ENCODE measurements around the gene C6orf15.

C6orf15 gene

DNA sequence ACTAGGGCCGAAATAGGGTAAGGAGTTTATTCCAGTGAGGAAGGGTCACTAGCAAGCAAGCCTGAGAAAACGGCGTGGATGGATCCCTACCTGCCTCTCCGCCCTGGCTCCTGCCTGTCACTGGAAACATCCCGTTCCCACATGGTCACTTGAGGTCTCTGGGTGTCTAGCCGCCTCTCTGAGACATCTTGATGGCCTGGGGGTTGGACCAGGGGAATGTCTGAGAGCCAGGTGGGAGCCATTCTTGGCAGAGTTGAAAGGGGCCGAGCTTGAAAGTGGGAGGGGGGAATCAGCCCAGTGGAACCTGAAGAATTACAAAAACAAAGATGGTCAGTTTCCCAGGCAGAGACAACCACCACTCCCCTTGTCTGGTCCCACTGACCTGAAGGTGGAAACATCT lies 44.3 kb upstream of the C6orf15 start:
- DNase-seq (ENCODE audit: low read depth) = no peak
- TF ChIP-seq, protein P1, sequence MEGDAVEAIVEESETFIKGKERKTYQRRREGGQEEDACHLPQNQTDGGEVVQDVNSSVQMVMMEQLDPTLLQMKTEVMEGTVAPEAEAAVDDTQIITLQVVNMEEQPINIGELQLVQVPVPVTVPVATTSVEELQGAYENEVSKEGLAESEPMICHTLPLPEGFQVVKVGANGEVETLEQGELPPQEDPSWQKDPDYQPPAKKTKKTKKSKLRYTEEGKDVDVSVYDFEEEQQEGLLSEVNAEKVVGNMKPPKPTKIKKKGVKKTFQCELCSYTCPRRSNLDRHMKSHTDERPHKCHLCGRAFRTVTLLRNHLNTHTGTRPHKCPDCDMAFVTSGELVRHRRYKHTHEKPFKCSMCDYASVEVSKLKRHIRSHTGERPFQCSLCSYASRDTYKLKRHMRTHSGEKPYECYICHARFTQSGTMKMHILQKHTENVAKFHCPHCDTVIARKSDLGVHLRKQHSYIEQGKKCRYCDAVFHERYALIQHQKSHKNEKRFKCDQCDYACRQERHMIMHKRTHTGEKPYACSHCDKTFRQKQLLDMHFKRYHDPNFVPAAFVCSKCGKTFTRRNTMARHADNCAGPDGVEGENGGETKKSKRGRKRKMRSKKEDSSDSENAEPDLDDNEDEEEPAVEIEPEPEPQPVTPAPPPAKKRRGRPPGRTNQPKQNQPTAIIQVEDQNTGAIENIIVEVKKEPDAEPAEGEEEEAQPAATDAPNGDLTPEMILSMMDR (IDR thresholded peaks at IDR 0.05; ENCODE audit: low read length, missing control alignments) = no peak
- no peak overlapping the region for H3K4me3 ChIP-seq (replicated peaks; ENCODE audit: low read depth, low read length)

- H3K4me3 ChIP-seq (replicated peaks; ENCODE audit: low read depth, low read length) = no peak overlapping the region
- DNase-seq (ENCODE audit: low read depth) = no peak
- TF ChIP-seq, protein P1 (IDR thresholded peaks at IDR 0.05; ENCODE audit: low read length, missing control alignments) = no peak
Observed at GRCh38 chr6:31154436-31154835, 42.1 kb upstream of the C6orf15 start.

DNA sequence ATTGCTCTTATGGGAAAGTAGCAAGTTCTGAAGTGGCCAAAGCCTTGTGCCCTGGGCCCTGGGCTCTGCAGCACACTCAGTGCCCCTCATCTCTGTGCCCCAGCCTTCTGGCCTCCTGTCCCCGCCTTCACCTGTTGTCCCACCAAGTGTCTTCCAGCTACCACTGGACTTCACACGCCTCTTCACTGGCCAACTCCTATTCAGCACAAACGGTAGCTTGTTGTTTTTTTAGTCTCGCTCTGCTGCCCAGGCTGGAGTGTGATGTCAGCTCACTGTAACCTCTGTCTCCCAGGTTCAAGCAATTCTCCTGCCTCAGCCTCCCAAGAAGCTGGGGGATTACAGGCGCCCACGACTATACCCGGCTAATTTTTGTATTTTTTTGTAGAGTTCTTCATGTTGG lies 40.4 kb upstream of the C6orf15 start:
- TF ChIP-seq, protein P1 (IDR thresholded peaks at IDR 0.05; ENCODE audit: low read length, missing control alignments) = no peak
- DNase-seq (ENCODE audit: low read depth) = no peak
- no peak overlapping the region for H3K4me3 ChIP-seq (replicated peaks; ENCODE audit: low read depth, low read length)

GRCh38 chr6:31149827-31150447 lies 37.6 kb upstream of the C6orf15 start:
- H3K4me3 ChIP-seq (replicated peaks; ENCODE audit: low read depth, low read length) = no peak overlapping the region
- no peak for DNase-seq (ENCODE audit: low read depth)
- TF ChIP-seq, protein P1 (IDR thresholded peaks at IDR 0.05; ENCODE audit: low read length, missing control alignments) = no peak

DNA sequence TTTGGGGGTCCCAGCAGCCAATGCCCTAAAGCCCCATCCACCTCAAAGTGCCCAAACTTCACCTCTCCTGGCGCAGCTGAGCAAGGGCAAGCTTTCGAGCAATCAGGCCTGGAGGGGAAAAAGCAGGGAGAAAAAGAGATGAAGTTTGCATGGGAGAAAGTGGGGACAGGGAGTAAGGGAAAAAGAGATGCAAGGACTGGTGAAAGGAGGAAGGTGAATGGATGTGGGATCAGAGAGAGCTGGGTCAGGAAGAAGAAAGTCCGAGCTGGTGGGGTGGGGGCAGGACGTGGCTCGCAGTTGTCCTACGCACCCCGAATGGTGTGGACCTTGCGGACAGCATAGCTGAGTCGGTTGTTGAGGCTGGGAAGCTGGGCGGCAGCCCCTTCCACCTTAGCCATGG lies 33.0 kb upstream of the C6orf15 start:
- H3K4me3 ChIP-seq (replicated peaks; ENCODE audit: low read depth, low read length) = no peak overlapping the region
- DNase-seq (ENCODE audit: low read depth) = no peak
- TF ChIP-seq, protein P1 (IDR thresholded peaks at IDR 0.05; ENCODE audit: low read length, missing control alignments) = no peak

DNA sequence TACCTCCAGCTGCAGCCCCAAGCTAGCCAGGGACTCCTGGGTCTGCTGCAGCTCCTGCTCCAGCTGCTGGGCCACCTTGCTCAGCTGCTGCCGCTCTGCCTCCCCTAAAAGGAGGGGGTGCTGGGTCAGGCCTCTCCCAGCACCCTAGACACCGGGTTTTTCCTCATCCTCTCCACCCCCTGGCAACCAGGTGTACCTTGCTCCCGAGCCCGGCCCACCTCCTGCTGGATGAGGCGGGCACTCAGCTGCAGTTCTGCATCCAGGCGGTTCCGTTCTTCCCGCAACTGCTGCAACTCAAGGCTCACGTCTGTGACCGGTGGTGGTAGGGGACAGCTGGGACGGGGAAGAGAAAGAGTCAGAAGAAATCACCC lies 32.6 kb upstream of the C6orf15 start:
- TF ChIP-seq, protein P1 (IDR thresholded peaks at IDR 0.05; ENCODE audit: low read length, missing control alignments) = no peak
- H3K4me3 ChIP-seq (replicated peaks; ENCODE audit: low read depth, low read length) = no peak overlapping the region
- no peak for DNase-seq (ENCODE audit: low read depth)

GRCh38 chr6:31144296-31144969 lies 32.1 kb upstream of the C6orf15 start:
- DNase-seq (ENCODE audit: low read depth) = no peak
- no peak overlapping the region for H3K4me3 ChIP-seq (replicated peaks; ENCODE audit: low read depth, low read length)
- TF ChIP-seq, protein P1 (IDR thresholded peaks at IDR 0.05; ENCODE audit: low read length, missing control alignments) = no peak
